NT2/D1 (cell line): ENCODE data around the gene LRRC34.

Experiments used
- DNase-seq: peaks from one replicate; pipeline ENCODE4 v3.0.0-alpha.2; 2011; ENCODE audit warnings: low read depth, low spot score
- H3K27me3 ChIP-seq: 2 replicates; pipeline ENCODE4 v1.6.0; 2011; ENCODE audit warnings: mild to moderate bottlenecking; ENCODE audit not compliant: insufficient read length, insufficient read depth
- H3K36me3 ChIP-seq: 2 replicates; pipeline ENCODE4 v1.6.1; 2011; ENCODE audit warnings: mild to moderate bottlenecking, low read length, mixed read lengths; ENCODE audit not compliant: insufficient read depth, insufficient read length
- H3K4me1 ChIP-seq: 2 replicates; pipeline ENCODE4 v1.5.1; 2011; ENCODE audit not compliant: insufficient read depth, insufficient read length
- H3K4me3 ChIP-seq: 2 replicates; pipeline ENCODE4 v1.5.1; 2011; ENCODE audit warnings: low read depth; ENCODE audit not compliant: insufficient read length
- H3K9ac ChIP-seq: 2 replicates; pipeline ENCODE4 v1.6.0; 2011; ENCODE audit warnings: low read depth; ENCODE audit not compliant: insufficient read length
- H3K9me3 ChIP-seq: 2 replicates; pipeline ENCODE4 v1.5.1; 2011; ENCODE audit warnings: mild to moderate bottlenecking, low read length; ENCODE audit not compliant: insufficient read depth
- SUZ12 ChIP-seq: IDR thresholded peaks from 2 replicates; pipeline ENCODE4 v1.6.1; 2011; ENCODE audit not compliant: insufficient read length, insufficient read depth; ENCODE audit errors: extremely low read depth
- YY1 ChIP-seq: IDR thresholded peaks from 2 replicates; pipeline ENCODE4 v1.6.1; 2011; ENCODE audit not compliant: insufficient read length, insufficient read depth
- ZNF274 ChIP-seq: IDR thresholded peaks from 2 replicates; pipeline ENCODE4 v1.6.1; 2011; ENCODE audit warnings: mild to moderate bottlenecking, low read depth, low read length

Gene LRRC34

DNA sequence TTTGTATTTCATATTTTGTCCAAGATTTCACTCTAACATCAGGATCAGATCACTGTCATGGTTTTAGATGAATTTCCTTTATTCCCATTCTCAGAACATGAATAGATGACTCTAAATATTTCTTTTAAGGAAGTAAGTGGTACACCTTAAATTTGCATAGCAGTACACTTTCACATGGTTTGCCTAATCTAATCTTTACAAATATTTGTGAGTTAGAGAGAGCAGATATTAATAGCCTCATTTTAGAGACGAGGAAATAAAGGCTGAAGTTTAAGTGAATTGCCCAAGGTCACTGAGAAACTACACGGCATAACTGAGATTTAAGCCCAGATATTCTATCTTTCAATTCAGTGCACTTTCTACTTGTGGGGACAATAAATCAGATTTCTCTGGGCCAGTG, 62.0 kb downstream of the LRRC34 start:
- no peak for DNase-seq
- TF ChIP-seq SUZ12 (no peak), ZNF274 (no peak), YY1 (no peak)

DNA sequence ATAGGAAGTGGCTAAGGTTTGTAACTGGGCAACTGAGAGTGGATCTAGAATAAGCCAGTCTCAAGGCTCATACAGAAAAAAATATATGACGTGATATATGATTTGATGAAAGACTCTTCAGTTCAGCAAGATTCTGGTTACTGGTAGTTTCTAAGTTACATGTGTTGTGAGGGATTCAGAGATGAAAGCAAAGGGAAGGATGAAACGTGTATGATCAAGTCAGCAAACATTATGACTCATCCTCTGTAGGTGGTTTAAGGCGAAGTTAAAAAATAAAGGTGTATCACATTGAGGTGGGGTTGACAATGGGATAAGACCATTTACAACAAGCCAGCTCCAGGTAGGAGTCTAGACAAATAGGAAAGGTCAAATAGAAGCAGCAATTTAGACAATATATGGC, 64.0 kb downstream of the LRRC34 start:
- DNase-seq = no peak
- Histone ChIP-seq H3K4me3 (no peak overlapping the region), H3K9ac (no peak overlapping the region), H3K27me3 (peaks cover 2% of the 10 kb centered on the region), H3K9me3 (no peaks in the 10 kb centered on the region), H3K4me1 (no peaks in the 10 kb centered on the region), H3K36me3 (no peaks in the 10 kb centered on the region)
- no peak for TF ChIP-seq SUZ12
- no peak for TF ChIP-seq YY1
- no peak for TF ChIP-seq ZNF274

More for the DNA sequence above, 62.0 kb downstream of the LRRC34 start:
- Histone ChIP-seq H3K9ac (no peak overlapping the region), H3K36me3 (no peaks in the 10 kb centered on the region), H3K9me3 (no peaks in the 10 kb centered on the region), H3K27me3 (peaks cover 2% of the 10 kb centered on the region), H3K4me1 (no peaks in the 10 kb centered on the region), H3K4me3 (no peak overlapping the region)

DNA sequence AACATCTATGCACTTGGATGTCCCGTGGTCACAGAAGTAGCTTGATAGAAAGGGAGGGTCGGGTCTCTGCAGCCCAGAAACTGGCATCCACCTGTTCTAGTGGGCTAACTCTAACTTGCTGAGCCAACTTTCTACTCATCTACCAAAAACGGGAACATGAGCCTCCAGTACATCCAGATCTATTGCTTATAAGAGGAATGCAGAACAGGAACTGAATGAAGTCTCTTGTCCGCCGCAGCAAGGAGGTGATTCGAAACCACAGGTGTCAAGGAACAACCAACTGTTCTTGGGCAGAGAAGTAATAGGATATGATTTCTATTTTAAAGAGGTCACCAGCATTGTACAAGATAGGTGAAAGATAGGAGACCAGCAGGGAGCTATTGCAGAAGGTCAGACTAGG, 65.8 kb downstream of the LRRC34 start:
- no peak overlapping the region for H3K4me3 ChIP-seq
- no peak overlapping the region for H3K9ac ChIP-seq
- peaks cover 2% of the 10 kb centered on the region for H3K27me3 ChIP-seq
- H3K36me3 ChIP-seq = no peaks in the 10 kb centered on the region
- H3K9me3 ChIP-seq = no peaks in the 10 kb centered on the region
- DNase-seq = no peak
- TF ChIP-seq ZNF274 = no peak
- TF ChIP-seq SUZ12 = no peak
- TF ChIP-seq YY1 = no peak
- no peaks in the 10 kb centered on the region for H3K4me1 ChIP-seq

DNA sequence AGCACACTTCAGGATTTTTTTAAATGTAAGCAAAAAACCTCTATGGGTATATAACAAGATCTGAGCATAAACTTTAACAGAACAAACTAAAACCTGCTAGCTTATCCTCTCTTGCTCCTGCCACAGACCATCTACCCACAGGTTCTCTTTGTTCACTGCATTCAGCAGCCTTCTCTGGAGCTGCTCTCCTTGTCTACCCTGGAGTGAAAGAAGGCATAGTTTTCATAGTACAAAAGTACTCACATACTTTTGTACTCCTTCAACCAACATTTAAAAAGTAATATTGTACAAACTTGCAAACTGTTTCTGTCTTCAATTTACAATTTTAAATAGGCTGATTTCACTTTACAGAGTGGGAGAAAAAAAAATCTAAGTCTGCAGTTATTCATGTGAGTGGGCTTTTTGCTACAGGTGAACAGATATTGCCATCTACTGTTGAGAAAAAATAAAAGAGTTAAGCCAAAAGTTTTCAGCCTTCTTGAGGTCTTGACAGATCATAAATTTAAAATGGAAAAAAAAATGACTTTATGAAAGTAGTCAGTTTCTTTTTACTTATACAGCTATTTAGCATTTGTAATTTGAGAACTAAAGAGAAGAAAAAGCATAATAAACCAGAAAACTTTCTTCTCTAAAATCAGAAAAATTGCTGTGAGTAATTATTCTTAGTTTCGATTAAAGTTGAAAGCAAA, 68.2 kb downstream of the LRRC34 start:
- no peaks in the 10 kb centered on the region for H3K9me3 ChIP-seq
- DNase-seq = no peak
- H3K36me3 ChIP-seq = no peaks in the 10 kb centered on the region
- TF ChIP-seq SUZ12 = no peak
- no peak for TF ChIP-seq ZNF274
- no peak for TF ChIP-seq YY1
- H3K9ac ChIP-seq = no peak overlapping the region
- no peak overlapping the region for H3K4me3 ChIP-seq
- H3K27me3 ChIP-seq = peaks cover 2% of the 10 kb centered on the region
- no peaks in the 10 kb centered on the region for H3K4me1 ChIP-seq
